LNCAP (cell line): ENCODE data around the gene DMD.

ENCODE experiments used
- TF ChIP-seq, protein P1 (sequence below): fragments of 450-650 bp; IDR thresholded peaks from 2 replicates; pipeline ENCODE4 v1.5.1; 2017; ENCODE audit warnings: mild to moderate bottlenecking

Gene DMD

DNA sequence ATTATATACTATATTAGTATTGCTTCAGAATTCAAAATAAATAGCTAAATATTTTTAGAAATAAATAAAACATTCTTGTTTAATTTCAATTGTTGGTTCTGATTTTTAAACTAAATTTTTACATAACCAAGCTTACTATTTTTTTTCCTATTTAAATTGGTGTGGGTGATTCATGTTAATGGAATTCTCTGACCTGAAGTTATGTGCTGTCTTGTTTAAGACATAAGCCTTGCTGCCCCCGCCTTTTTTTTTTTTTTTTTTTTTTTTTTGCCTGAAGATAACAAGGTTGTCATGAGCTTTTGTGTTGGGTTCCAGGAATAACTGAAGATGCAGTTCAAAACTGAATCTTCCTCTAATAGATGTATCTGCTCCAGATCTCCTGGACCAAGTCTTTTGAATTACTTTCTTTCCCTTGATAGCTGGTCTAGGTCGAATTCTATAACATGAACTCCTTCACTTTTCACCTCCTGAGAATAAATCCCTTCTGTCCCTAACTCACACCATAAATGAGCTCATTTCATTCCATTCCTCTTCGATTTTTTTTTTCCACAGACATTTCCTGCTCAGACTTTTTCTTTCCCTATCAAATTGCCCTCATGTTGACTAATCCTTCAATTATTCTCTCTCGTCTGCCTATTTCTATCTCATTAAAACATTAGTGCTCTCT lies 1878.1 kb downstream of the DMD start:
- TF ChIP-seq, protein P1, sequence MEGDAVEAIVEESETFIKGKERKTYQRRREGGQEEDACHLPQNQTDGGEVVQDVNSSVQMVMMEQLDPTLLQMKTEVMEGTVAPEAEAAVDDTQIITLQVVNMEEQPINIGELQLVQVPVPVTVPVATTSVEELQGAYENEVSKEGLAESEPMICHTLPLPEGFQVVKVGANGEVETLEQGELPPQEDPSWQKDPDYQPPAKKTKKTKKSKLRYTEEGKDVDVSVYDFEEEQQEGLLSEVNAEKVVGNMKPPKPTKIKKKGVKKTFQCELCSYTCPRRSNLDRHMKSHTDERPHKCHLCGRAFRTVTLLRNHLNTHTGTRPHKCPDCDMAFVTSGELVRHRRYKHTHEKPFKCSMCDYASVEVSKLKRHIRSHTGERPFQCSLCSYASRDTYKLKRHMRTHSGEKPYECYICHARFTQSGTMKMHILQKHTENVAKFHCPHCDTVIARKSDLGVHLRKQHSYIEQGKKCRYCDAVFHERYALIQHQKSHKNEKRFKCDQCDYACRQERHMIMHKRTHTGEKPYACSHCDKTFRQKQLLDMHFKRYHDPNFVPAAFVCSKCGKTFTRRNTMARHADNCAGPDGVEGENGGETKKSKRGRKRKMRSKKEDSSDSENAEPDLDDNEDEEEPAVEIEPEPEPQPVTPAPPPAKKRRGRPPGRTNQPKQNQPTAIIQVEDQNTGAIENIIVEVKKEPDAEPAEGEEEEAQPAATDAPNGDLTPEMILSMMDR, result no peak

DNA sequence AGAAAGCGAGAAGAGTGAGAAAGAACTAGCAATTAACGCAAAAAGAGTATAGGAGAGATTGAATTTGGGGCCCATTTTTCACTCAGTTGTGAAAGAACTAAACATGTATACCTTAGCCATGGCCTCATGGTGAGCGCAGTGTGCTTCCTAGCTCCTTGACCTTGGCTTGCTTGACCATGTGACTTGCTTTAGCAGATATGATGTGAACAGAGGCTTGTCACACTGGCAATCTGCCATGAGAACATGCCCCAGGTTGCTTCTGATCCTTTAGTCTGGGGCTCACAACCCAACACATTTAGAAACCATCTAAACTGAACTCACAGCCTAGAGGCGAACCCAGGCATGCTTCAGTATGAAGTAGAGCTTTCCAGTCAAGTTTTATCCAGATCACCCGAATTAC lies 1879.4 kb downstream of the DMD start:
- TF ChIP-seq, protein P1, result no peak

DNA sequence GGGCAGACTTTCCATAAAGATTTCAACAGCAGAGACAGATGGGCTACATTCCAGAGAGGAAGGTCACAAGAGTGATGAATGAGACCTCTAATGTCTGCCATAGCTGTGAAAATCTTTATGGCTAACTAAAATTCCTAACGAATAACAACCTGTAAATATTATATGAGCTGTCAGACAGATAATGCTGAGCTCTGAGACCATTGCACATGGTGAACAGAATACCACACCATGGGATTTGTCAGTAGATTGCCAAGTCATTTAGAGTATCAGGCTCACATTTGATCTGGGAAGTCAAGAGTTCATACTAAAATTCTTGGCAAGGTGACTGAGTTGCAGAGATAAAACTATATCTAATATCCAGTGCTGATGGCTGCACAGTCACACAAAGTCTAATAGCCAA lies 1880.3 kb downstream of the DMD start:
- TF ChIP-seq, protein P1, result no peak

DNA sequence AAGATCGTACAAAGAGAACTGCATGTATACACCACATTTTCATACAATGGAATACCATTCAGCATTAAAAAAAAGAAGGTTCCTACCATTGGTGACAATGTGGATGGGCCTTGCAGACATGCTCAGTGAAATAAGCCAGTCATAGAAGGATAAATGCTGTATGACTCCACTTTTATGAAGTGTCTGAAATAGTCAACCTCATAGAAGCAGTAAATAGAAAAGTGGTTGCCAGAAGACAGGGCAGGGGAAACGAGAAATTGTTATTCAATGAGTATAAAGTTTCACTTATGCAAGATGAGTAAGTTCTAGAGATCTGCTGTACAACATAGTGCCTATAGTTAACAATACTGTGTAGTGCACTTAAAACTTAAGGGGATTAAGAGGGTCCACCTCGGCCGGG lies 1882.1 kb downstream of the DMD start:
- TF ChIP-seq, protein P1, result no peak

DNA sequence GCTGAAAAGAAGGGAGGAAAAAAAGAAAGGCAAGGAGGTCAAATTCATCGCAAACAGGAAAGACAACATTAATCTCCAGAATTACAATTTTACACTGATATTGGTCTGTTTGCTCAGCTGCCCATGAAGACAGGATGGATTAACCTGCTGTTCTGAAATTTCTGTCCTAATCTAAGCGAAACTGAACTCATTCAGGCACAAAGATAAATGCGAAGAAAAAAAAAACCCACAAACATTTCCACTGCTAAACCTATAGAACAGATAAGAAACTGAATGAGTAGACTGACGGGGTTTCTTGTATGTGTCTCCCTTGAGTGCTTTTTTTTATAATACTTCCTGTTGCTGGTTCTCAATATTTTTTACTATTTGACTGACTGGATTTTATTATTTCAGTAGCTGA lies 1887.7 kb downstream of the DMD start:
- TF ChIP-seq, protein P1, result no peak

DNA sequence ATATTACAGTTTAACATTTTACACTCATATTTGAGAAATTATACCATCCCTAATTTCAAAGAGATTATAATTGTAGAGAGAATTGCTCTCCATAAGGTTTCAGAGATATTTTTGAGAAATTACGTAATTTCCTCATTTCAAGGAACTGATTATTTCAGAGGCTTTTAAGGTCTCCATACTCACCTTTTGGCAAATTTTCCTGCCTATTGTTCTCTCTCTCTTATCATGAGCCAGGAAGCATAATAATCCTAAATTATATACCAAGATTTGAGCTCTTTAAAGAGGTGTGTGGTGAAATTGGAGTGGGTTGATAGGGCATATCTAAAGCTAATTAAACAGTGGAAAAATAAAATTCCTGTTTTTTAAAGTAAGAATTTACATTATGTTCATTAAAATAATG lies 1890.6 kb downstream of the DMD start:
- TF ChIP-seq, protein P1, result no peak

DNA sequence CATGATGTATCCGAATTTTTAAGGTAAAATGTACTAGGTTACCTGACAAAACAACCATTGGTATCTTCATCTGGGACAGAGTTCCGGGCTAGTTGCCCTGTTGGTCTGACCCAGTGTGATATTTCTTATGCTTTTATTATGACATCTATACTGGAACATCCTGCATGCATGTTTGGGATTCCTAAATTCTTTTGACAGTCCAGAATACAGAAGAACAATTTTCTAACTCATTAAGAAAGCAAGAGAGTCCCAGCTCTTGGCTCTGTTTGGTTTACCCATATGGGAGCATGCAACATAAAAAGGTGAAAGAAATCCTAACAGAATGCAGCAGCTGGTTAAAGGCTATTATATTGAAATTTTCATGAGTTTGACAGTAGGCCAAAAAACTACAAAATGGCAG lies 1891.8 kb downstream of the DMD start:
- TF ChIP-seq, protein P1, result no peak

DNA sequence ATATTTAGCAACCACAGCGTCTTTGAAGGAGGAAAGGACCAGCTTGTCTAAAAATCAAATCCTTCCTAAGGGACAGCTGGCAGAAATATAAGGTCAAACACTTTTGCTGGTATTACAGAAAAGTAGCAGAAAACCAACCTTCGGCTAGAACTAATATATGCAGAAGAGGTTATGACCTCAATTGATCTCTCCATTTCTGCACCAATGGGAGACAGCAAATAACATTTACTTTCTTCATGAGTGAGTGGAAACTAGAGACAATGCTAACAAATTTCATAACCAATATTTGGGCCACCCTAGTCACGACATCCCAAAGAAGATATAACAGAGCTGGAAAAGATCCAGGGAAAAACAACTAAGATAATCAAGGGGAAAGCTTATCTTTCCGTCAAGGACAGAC lies 1892.5 kb downstream of the DMD start:
- TF ChIP-seq, protein P1, result no peak
